Measurements from ENCODE around the gene INKA1. TPM values are rescaled to one million over a fixed set of nuclear protein-coding genes. Genes with fewer than 3 reads are reported as not detected.

INKA1 gene
- total RNA-seq, 1 donor from 2014 or later: 6.6 TPM

GRCh38 chr3:49787536-49787935 is 15.5 kb upstream of the INKA1 start:
- intact Hi-C loops (cut with DNase I): no loop called here
- TF ChIP-seq, protein P1, sequence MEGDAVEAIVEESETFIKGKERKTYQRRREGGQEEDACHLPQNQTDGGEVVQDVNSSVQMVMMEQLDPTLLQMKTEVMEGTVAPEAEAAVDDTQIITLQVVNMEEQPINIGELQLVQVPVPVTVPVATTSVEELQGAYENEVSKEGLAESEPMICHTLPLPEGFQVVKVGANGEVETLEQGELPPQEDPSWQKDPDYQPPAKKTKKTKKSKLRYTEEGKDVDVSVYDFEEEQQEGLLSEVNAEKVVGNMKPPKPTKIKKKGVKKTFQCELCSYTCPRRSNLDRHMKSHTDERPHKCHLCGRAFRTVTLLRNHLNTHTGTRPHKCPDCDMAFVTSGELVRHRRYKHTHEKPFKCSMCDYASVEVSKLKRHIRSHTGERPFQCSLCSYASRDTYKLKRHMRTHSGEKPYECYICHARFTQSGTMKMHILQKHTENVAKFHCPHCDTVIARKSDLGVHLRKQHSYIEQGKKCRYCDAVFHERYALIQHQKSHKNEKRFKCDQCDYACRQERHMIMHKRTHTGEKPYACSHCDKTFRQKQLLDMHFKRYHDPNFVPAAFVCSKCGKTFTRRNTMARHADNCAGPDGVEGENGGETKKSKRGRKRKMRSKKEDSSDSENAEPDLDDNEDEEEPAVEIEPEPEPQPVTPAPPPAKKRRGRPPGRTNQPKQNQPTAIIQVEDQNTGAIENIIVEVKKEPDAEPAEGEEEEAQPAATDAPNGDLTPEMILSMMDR (IDR thresholded peaks at IDR 0.05): no peak
- Histone ChIP-seq H3K27me3 (no peaks in the 10 kb centered on the region), H3K9me3 (no peaks in the 10 kb centered on the region), H3K27ac (peak overlapping the region; percentile 86), H3K36me3 (no peaks in the 10 kb centered on the region), H3K4me3 (no peak overlapping the region), H3K4me1 (peaks cover 26% of the 10 kb centered on the region)
- DNase-seq: no peak
- ATAC-seq: no peak

DNA sequence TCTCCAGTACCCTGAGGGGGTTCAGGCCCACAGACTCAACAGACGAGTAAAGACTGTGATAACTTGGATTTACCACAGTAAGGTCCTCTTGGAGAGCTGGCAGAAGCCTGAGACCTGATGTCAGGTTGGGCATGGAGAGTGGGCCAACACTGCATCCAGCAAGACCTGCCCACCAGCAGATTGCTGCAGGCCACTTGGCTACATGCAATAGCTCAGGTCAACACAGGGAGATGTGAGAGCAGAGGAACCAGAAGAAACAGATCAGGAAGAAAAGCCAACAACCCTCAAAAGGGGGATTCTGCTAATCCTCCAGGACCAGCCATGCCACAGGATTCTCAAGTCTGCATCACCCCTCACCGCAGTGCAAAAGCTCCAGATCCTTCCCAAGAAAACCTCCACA is 15.0 kb upstream of the INKA1 start:
- ATAC-seq (no peak), DNase-seq (peak; percentile 18)
- TF ChIP-seq, protein P1 (IDR thresholded peaks at IDR 0.05): no peak
- Histone ChIP-seq H3K36me3 (no peaks in the 10 kb centered on the region), H3K9me3 (no peaks in the 10 kb centered on the region), H3K4me1 (peaks cover 26% of the 10 kb centered on the region), H3K4me3 (no peak overlapping the region), H3K27me3 (no peaks in the 10 kb centered on the region), H3K27ac (no peak overlapping the region)
- intact Hi-C loops (cut with DNase I): no loop called here

DNA sequence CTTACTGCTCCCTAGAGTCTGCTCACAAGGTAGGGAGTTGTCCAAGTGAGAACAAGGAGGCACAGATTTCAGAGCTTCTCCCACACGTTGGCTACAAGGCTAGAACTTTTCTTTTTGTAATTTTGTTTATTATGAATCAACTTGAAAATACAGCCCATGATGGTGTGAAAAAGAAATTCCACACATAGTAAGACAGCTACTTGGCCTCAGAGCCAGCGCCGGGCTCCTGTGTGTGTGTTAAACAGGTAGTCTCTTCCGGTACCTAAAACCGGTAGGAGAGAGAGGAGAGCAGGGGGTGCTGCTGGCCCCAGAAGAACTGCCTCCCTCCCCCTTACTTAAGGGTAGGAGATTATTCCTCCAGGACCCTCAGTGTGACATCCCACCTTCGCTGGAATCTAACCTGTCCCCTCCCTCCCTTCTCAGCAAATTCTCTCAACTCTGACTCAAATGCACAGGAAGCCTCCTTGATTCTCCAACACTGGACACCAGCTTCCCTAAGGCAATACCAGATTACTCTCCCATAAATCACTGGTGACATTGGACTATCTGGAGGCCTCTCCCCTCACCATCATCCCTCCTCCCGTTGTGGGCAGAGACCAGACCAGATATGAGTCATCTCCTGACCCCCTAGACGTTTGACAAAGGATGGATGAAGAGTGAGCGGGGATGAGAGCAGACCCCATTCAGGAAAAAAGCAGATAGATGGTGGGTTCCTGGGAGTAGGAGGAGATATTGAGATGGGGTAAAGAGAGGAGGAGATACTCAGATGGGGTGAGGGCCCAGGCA is 12.2 kb upstream of the INKA1 start:
- TF ChIP-seq, protein P1 (IDR thresholded peaks at IDR 0.05): no peak
- Histone ChIP-seq H3K4me3 (no peak overlapping the region), H3K27ac (no peak overlapping the region), H3K36me3 (no peaks in the 10 kb centered on the region), H3K27me3 (no peaks in the 10 kb centered on the region), H3K4me1 (peaks cover 7% of the 10 kb centered on the region), H3K9me3 (no peaks in the 10 kb centered on the region)
- DNase-seq (no peak), ATAC-seq (no peak)
- intact Hi-C loops (cut with DNase I): loop anchor here (10.0 kb wide), 1 partner anchor 124 kb away; no protein-coding TSS in a partner anchor

DNA sequence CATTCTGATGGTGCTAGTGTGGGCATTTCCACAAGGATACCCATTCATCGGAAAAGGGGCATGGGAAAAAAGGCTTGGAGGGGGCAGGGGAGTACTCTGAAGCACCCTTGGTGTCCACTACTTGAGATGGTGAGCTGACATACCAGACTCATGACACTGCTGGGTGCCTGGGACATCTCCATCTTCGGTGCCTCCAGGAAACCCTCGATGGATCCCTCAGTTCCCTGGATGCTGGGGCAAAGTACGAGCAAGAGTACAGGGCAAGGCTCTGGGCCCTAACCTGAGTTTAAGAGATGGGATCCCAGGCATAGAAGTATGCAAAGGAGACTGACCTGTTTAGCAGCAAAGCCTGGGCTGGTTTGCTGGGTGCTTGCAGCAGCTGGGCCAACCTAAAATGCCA is 11.5 kb upstream of the INKA1 start:
- H3K4me1 ChIP-seq: peaks cover 7% of the 10 kb centered on the region
- H3K27ac ChIP-seq: no peak overlapping the region
- no peaks in the 10 kb centered on the region for H3K36me3 ChIP-seq
- ATAC-seq (no peak), DNase-seq (peak; percentile 7)
- TF ChIP-seq, protein P1 (IDR thresholded peaks at IDR 0.05): no peak
- no peak overlapping the region for H3K4me3 ChIP-seq
- H3K9me3 ChIP-seq: no peaks in the 10 kb centered on the region
- H3K27me3 ChIP-seq: no peaks in the 10 kb centered on the region
- intact Hi-C loops (cut with DNase I): loop anchor here (10.0 kb wide), 1 partner anchor 123 kb away; no protein-coding TSS in a partner anchor

- intact Hi-C loops (cut with DNase I): loop anchor here (10.0 kb wide), 1 partner anchor 122 kb away; no protein-coding TSS in a partner anchor
- Histone ChIP-seq H3K4me1 (no peaks in the 10 kb centered on the region), H3K9me3 (no peaks in the 10 kb centered on the region), H3K4me3 (no peak overlapping the region), H3K27ac (no peak overlapping the region), H3K36me3 (no peaks in the 10 kb centered on the region), H3K27me3 (no peaks in the 10 kb centered on the region)
- ATAC-seq: no peak
- TF ChIP-seq, protein P1 (IDR thresholded peaks at IDR 0.05): no peak
- DNase-seq: peak; percentile 48
These were observed 10.5 kb upstream of the INKA1 start for GRCh38 chr3:49792371-49793150.
